DMS79 (cell line): ENCODE data around the gene GULP1.
"Not testable (repeated sequence)": the region's sequence is repeated elsewhere in the genome, so short reads cannot be mapped to it uniquely, and the experiment has no call there.

ENCODE experiments used
- DNase-seq: peaks from one replicate; lab custom pipeline; 2025; lab: John Stamatoyannopoulos, UW

GULP1 gene

GRCh38 chr2:188416367-188416766, 124.7 kb downstream of the GULP1 start:
- no peak for DNase-seq

DNA sequence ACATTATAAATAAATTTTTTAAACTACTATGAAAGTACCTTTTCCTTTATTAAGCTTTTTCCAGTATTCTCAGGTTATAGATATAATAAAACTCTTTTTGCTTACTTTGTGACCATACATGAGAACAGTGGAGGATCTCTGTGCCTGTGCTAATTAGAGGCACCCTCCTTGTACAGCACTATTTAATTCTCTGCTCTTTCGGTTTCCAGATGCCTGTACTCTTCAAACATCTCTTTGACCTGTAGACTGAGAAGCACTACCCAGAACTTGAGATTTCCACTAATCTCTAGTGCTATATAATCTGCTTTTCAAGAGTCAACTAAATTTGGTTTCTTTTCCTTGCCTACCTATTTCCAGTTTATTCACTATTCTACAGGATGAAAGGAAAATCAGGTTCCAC, 131.1 kb downstream of the GULP1 start:
- no peak for DNase-seq

- DNase-seq = no peak
Measured at GRCh38 chr2:188425266-188425665, 133.6 kb downstream of the GULP1 start.

DNA sequence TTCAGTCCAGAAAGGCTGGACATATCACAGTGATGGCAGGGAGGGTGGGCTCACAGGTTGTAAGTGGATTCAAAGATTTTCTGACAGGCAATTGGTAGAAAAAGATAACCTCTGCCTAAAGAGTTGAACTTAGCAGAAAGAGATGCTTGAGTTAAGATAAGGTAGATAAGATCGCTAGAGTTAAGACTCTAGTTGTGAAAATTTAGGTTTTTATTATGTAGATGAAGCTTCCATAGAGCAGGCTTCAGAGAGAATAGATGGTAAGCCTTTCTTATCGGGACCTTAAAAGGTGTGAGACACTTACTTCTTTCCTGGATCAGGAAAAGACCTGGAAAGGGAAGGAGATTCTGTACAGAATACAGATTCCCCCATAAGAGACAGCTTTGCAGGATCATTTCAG, 134.4 kb downstream of the GULP1 start:
- DNase-seq = no peak

GRCh38 chr2:188430705-188431104, 139.0 kb downstream of the GULP1 start:
- DNase-seq = no peak

- DNase-seq = no peak
Measured at GRCh38 chr2:188434018-188434417, 142.3 kb downstream of the GULP1 start.

GRCh38 chr2:188435115-188435514, 143.4 kb downstream of the GULP1 start:
- DNase-seq = no peak

GRCh38 chr2:188437537-188437936, 145.9 kb downstream of the GULP1 start:
- no peak for DNase-seq

DNA sequence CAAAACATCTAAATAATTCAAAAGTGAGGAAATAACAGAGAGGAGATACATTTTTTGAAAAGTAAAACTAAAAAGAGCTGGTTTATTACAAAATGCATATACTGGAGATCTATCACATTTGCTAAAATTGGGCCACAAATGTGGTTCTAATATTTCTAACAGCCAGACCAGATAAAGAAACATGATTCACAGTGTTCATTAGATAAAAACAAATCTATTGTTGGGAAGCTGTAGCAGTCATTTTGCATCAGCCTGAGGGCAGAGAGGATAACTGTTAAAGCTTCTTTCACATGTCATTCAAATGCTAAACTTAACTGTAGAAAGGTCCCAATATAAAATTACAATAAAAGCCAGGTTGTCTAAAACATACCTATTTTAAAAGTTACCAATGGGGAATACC, 148.3 kb downstream of the GULP1 start:
- DNase-seq = no peak

DNA sequence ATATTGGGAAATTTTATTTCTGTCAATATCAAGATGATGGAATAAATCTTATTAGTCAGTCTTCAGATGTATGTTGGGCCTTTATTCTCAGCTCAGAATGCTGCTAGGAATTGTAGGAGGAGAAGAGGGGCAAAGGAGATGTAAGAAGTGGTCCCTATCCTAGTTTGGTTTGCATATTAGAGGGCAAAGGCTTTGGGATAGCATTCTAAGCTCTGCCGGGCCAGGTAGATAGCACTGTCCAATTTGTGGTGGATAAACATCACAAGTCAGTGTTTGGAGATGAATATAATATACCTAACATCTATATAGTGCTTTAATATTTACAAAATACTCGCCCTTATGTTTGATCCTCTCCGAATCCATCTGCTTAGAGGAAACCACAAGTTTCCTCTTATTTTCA, 149.2 kb downstream of the GULP1 start:
- no peak for DNase-seq

GRCh38 chr2:188441288-188441947, 149.7 kb downstream of the GULP1 start:
- no peak for DNase-seq

DNA sequence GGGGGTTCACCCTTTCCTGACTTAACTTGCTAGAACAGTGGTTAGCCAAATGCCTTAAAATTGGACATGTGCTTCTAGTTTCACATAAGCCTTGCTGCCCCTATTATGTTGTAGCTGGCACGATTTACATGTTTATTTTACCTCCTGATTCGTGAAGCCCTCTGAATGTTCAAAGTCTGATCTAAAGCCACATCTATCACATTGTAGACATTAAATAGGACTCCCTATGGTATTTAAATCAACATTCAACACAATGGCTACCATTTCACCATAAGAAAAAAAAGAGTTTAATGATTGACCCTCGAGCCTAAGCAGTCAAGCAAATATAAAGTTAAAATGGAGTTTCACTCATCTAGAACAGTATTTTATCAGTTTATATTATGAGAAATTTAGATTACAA, 151.5 kb downstream of the GULP1 start:
- DNase-seq = no peak

- DNase-seq = no peak
Measured at GRCh38 chr2:188444106-188444835, 152.6 kb downstream of the GULP1 start.

GRCh38 chr2:188449561-188449960, 157.9 kb downstream of the GULP1 start:
- no peak for DNase-seq

DNA sequence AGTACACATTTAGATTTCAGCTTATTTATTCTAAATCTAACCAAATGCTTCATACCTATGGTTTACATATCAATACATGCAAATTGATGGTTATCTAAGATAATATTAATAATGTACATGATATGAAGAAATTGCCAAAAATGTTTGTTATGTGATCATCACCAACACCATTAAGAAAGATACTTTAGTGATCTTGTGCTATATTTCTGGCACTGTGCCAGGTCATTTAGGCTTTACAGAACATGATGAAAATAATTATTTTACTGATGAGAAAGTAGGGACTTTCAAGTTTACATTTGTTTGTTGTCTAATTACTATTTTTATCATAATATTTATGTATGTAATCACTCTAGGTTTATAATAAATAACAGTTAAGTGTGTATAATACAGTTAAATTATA, 158.3 kb downstream of the GULP1 start:
- no peak for DNase-seq

GRCh38 chr2:188450732-188451483, 159.2 kb downstream of the GULP1 start:
- DNase-seq = no peak

DNA sequence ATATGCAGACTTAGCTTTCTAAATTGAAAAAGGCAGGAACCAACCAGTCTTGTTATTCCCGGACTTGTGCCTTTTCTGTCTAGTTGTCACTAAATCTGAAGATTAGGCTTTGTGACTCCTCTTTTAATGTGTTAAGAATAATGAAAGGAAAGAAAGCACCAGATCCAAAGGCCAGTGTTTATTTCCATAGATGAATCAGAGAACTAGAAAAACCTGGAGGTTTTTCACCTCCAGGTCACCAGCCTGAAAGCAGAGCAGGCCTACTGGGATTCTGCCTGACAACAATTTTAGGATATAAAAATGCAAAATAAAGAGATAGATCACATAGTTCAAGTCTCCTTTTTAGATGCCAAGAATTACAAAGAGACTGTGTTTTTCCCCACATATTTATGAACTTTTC, 160.4 kb downstream of the GULP1 start:
- DNase-seq = no peak

- DNase-seq = no peak
Measured at GRCh38 chr2:188456114-188456909, 164.6 kb downstream of the GULP1 start.

- no peak for DNase-seq
Measured at GRCh38 chr2:188459061-188459460, 167.4 kb downstream of the GULP1 start.

DNA sequence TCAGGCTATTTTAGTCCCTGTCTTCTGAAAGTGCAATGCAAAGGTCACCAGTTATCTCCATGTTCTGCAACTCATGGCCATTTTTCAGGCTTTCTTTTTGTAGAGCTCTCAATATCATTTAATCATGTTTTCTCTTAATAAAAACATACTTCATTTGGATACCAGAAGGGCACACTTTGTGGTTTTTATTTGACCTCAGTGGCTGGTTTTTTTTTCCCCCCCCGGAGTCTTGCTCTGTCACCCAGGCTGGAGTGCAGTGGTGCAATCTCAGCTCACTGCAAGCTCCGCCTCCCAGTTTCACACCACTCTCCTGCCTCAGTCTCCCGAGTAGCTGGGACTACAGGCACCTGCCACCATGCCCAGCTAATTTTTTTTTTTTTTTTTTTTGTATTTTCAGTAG, 174.4 kb downstream of the GULP1 start:
- DNase-seq = not testable (repeated sequence)

GRCh38 chr2:188466761-188467160, 175.1 kb downstream of the GULP1 start:
- DNase-seq = no peak

DNA sequence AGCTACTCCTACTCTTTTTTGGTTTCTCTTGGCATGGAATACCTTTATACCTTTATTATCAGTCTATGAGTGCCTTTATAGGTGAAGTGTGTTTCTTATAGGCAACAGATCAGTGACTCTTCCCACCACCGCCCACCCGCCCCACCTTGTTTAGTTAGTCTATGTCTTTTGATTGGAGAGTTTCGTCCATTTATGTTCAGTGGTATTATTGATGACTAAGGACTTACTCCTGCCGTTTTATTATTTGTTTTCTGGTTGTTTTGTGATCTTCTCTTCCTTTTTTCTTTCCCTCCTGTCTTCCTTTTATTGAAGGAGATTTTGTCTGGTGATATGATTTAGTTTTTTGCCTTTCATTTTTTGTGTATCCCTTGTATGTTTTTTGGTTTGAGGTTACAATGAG, 179.5 kb downstream of the GULP1 start:
- no peak for DNase-seq
